ENCODE results near the gene EMX1. TPM values are rescaled to one million over a fixed set of nuclear protein-coding genes. Genes with fewer than 3 reads are reported as not detected.

EMX1 gene
- polyA plus RNA-seq, 1 experiment, result not detected

- Histone ChIP-seq H3K27me3 (ENCODE audit: control insufficient read depth, insufficient read depth, low read length) (no peaks in the 10 kb centered on the region), H3K9me3 (ENCODE audit: control insufficient read depth, insufficient read depth, low read length) (no peaks in the 10 kb centered on the region), H3K4me3 (ENCODE audit: low read depth, low read length) (no peak overlapping the region), H3K27ac (ENCODE audit: low read depth, low read length) (no peak overlapping the region)
- ChIA-PET CTCF (interaction anchor here (0.5 to 1.3 kb wide), 3 partner anchors 20 to 337 kb away, joined by 3 to 6 read pairs (median 5); no protein-coding TSS in a partner anchor), POLR2A (no interaction called here)
- DNase-seq (ENCODE audit: low read depth, low spot score), result no peak
- TF ChIP-seq, protein P1, sequence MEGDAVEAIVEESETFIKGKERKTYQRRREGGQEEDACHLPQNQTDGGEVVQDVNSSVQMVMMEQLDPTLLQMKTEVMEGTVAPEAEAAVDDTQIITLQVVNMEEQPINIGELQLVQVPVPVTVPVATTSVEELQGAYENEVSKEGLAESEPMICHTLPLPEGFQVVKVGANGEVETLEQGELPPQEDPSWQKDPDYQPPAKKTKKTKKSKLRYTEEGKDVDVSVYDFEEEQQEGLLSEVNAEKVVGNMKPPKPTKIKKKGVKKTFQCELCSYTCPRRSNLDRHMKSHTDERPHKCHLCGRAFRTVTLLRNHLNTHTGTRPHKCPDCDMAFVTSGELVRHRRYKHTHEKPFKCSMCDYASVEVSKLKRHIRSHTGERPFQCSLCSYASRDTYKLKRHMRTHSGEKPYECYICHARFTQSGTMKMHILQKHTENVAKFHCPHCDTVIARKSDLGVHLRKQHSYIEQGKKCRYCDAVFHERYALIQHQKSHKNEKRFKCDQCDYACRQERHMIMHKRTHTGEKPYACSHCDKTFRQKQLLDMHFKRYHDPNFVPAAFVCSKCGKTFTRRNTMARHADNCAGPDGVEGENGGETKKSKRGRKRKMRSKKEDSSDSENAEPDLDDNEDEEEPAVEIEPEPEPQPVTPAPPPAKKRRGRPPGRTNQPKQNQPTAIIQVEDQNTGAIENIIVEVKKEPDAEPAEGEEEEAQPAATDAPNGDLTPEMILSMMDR (IDR thresholded peaks at IDR 0.05; ENCODE audit: low read depth, low read length), result no peak
Measured at GRCh38 chr2:72953976-72954375, 36.7 kb downstream of the EMX1 start.

- Histone ChIP-seq H3K4me3 (ENCODE audit: low read depth, low read length) (no peak overlapping the region), H3K27me3 (ENCODE audit: control insufficient read depth, insufficient read depth, low read length) (no peaks in the 10 kb centered on the region), H3K9me3 (ENCODE audit: control insufficient read depth, insufficient read depth, low read length) (no peaks in the 10 kb centered on the region), H3K27ac (ENCODE audit: low read depth, low read length) (no peak overlapping the region)
- TF ChIP-seq, protein P1 (IDR thresholded peaks at IDR 0.05; ENCODE audit: low read depth, low read length), result no peak
- ChIA-PET CTCF (interaction anchor here (0.5 to 1.3 kb wide), 3 partner anchors 19 to 338 kb away, joined by 3 to 6 read pairs (median 5); no protein-coding TSS in a partner anchor), POLR2A (no interaction called here)
- DNase-seq (ENCODE audit: low read depth, low spot score), result no peak
Measured at GRCh38 chr2:72954376-72955227, 37.3 kb downstream of the EMX1 start.

DNA sequence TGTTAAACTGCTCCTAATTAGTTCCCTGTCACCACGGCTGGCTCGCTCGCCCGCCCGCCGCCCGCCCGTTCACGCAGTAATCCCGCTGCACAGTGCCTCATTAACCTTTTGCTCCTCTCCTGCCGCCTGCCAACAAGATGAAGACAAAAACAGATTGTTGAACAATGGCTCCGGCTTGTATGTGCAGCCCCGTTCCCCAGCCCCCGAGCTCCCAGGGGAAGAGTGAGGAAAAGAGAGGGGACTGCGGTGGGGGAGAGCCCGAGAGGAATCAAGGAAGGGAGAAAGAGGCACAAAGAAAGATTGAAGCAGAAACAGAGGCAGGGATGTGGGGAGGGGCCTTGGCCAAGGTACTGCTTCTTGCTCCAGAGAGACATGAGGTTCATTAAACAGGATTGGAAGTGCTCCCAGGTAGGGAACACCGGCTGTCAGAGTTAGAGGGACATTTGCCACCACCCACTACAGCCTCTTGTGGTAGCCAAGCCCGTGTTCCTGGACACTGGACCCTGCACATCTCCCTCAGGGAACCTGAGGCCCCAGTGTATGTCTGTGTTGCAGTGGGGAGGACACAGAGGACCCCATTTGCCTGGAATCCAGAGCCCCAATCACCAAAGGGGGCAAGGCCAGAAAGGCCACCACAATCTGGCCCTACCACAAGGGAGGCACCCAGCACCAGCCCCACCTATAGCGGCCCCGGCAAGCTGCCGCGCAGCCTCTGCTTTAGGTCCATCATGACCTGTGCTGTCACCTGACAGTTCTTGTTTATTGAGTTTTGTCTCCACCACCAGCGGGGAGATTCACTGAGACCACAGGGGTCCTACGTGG, 38.1 kb downstream of the EMX1 start:
- no peaks in the 10 kb centered on the region for H3K27me3 ChIP-seq (ENCODE audit: control insufficient read depth, insufficient read depth, low read length)
- CTCF ChIA-PET, result interaction anchor here (0.8 kb wide), 1 partner anchor 62 kb away, joined by 3 read pairs; no protein-coding TSS in a partner anchor
- POLR2A ChIA-PET, result no interaction called here
- TF ChIP-seq, protein P1 (IDR thresholded peaks at IDR 0.05; ENCODE audit: low read depth, low read length), result no peak
- no peak overlapping the region for H3K4me3 ChIP-seq (ENCODE audit: low read depth, low read length)
- no peaks in the 10 kb centered on the region for H3K9me3 ChIP-seq (ENCODE audit: control insufficient read depth, insufficient read depth, low read length)
- no peak for DNase-seq (ENCODE audit: low read depth, low spot score)
- H3K27ac ChIP-seq (ENCODE audit: low read depth, low read length), result no peak overlapping the region

GRCh38 chr2:72956050-72956395, 38.7 kb downstream of the EMX1 start:
- Histone ChIP-seq H3K27ac (ENCODE audit: low read depth, low read length) (no peak overlapping the region), H3K27me3 (ENCODE audit: control insufficient read depth, insufficient read depth, low read length) (no peaks in the 10 kb centered on the region), H3K9me3 (ENCODE audit: control insufficient read depth, insufficient read depth, low read length) (no peaks in the 10 kb centered on the region), H3K4me3 (ENCODE audit: low read depth, low read length) (no peak overlapping the region)
- TF ChIP-seq, protein P1 (IDR thresholded peaks at IDR 0.05; ENCODE audit: low read depth, low read length), result no peak
- ChIA-PET CTCF (interaction anchor here (1.1 kb wide), 1 partner anchor 18 kb away, joined by 4 read pairs; no protein-coding TSS in a partner anchor), POLR2A (no interaction called here)
- no peak for DNase-seq (ENCODE audit: low read depth, low spot score)
